Stromal cell of bone marrow (primary cell): ENCODE data around the gene TGFBR3.

Experiments used
- DNase-seq: peaks from one replicate; pipeline ENCODE4 v3.0.0-alpha.2; 2012; ENCODE audit warnings: low read depth

The TGFBR3 gene

DNA sequence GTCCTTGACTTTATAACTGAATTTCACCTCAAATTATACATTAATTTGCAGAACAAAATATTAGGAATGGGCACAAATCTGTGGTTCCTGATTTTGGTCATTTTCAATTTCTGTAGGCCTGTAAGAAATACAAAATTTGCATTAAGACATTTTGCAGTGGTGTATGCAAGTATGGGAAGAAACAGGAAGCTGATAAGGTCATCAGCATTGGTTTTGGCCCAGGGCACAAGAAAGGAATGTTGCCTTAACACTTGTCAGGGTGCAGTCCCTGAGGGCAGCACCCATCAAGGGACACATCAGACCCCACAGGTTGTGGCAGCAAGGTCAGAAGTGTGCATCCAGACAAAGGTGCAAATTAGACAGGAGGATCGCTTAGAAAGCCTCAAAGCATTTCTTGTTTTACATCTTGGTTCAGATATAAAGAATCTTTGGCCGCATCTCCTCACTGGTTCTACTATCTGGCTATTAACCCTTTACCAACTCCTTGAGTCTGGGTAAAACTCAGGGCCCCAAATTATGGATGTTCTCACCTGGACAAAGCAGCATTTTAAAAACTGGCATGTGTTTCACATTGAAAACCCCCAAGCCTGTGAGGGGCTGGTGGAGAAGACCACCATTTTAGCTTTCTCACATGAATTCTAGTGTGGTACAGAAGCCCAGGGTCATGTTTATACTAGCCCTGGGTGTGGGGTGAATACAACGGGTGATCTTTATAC lies 202.9 kb downstream of the TGFBR3 start:
- DNase-seq = no peak

DNA sequence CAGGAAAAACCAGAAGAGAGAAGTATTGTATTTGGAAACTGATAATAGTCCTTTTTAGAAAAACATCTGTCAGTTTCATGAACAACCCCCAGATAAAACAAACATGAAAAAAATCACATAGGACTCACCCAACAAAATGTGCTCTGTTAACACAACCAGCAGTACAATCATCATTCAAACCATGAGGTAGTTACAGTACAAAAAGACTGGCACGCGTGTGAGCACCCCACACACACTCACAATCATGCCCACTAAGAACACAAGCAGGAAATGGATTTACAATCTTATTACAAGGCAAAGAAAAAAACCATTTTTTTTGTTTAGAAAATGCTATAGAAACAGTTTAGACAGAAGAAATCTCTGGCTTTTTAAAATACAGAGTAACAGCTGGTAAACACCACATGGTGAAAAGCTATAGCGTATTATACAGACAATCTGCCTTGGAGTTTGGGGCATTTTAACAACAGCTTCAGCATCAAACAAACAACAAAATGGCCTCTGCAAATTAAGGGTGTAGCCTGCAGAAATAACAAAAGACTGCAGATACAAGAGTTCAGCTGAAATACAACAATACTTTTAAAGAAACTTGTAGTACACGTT lies 205.3 kb downstream of the TGFBR3 start:
- no peak for DNase-seq

DNA sequence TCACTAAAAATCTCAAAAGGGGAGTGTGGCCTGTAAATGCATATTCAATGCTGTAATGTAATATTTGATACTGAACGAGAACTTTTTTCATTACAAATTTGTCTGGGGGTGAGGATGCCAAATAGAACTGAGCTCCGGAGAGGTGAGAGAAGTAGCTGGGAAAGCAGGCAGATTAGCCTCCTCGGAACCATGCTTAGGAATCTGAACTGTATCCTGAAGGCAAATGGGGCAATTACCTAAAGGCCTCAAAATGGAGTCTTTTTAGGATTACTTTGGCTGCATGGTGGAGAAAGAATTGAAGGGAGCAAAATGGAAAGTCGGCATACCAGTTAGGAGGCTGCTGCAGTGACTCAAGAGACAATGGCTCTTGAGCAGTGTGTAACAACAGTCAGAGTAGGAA lies 206.5 kb downstream of the TGFBR3 start:
- DNase-seq = no peak

DNA sequence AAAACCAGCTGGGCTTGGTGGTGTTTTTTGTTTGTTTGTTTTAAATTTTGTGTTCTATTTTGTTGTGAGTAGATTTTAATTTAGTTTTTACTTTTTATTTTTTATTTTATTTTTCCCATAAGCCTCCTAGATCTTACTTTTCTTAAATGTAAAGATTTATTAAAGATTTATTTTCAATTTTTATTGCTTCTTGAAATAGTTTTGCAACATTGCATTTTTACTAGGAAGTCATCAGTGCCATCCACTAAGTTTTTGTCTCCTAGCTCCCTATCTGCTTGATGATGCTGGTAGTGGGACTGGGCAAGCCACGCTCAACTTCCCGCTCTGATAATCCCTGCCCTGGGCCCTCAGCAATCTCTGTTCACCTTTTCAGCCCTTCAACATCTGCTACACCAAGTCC lies 209.9 kb downstream of the TGFBR3 start:
- no peak for DNase-seq

DNA sequence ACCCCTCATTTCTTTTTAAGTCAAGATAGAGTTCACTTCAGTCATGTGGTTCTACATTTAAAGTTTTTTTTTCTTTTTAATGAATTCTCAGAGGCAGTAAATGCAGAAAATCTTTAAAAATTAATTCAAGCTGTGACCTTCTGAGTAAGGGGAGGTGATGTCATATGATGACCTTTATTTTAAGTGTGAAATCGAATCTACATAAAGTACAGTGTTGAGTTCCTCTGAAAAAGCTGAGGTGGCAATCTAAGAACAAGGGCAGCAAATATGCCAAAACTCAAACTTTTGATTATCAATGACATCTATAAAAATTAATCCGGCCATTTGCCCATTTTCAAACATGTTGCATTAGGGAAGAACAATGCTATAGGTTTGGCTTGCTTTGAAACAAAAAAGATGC lies 211.8 kb downstream of the TGFBR3 start:
- no peak for DNase-seq

DNA sequence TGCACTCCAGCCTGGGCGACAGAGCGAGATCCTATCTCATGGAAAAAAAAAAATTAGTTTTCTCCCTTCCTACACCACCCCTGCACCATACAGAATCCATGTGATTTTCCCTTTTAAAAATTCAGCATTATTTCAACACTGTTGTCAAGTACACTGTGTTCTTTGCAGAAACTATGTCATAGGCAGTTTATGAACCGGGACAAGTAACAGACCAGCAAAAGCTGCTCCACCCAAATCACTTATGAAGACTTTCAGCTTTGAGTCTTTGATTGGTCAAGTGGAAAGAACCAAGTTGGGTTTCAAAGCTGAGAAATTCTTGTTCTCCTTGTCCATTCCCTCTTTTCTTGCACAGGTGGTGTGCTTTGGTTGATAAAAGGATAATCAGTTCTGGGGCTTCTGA lies 212.3 kb downstream of the TGFBR3 start:
- no peak for DNase-seq

DNA sequence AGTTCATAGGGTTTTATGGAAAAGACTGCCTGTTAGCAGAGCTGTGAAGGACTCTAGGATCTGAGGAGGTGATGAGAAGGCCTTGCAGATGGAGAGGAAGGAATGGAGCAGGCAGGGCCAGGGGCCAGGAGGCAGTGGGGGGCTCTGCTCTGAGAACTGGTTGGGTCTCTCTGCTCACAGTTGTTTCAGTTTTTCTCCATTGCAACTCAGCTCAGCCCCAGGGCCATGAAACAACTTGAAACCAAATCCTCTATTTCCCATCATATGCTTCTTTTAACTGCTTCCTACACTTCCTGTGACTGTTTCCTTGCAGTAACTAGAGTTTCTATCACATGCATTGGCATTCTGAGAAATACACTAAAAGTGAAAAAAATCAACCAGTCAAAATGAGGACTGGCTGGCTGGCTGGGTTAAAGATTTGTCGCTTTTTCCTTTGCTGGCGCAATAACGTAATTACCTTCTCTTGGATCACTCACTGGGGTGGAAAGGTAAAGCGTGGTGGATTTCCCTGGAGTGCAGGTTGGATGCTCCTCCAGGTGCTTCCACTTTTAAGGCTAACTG lies 213.3 kb downstream of the TGFBR3 start:
- no peak for DNase-seq

DNA sequence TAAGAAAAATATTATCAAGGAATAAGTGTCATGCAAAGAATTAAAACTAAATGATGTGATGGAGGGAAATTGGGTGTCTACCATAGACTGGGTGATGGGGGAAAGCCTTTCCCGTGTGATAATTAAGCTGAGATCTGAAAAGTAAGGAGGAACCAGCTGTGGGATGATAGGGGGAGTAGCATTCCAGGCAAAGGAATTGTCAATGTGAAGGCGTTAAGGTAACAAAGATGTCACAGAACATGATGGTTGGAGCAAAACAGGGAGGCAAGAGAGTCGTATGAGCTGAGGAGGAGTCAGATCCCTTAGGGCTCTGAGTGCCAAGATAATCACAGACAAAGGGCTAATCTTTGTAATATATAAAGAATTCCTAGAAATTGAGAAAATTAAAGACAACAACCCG lies 215.2 kb downstream of the TGFBR3 start:
- no peak for DNase-seq

DNA sequence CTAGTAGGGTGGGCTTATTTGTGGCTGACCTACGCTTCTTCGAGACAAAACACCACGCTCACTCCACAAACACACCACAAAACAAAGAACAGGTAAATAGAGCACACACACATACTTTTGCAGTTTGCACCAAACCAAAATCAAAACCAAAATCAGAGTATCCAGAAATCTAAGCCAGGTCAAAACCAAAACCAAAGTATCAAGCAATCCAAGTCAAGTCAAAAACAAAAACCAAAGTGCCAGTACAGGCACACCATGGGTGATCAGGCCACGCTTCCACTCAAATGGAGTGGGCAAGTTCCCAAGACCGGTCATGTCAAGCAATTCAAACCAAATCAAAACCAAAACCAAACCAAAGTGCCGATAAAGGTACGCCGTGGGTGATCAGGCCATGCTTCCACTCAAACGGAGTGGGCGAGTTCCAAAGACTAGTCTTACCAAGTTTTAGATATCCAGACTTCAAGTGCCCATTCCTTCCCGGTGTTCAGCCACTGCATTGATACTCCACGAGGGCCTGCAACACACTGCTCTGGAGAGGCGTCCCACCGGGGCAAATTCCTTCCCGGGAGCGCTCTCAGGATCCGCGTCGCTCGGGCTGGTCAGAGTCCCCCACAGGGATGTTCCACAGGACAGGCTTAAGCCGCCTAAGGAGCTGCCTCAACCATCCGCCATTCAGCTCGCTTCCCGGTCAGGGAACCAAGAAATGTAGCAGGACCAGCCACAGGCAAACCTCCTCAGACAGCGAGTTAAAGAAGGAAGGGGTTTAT lies 216.2 kb downstream of the TGFBR3 start:
- DNase-seq = no peak

DNA sequence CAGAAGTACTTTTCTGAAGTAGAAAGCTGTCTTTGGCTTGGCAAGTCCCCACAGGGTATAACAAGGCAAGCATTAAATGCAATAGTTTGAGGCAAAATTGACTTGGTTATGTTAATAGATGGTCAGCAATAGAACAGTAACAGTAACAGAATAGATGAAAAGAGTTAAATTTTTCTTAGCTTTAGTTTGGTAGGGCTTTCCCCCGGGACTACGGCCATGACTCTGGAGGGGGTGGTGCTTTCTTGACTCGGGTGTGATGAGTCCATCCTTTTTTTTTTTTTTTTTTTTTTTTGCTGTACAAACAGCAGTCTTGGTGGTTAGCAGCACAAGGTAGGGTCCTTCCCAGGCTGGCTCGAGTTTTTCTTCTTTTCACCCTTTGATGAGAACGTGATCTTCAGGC lies 219.3 kb downstream of the TGFBR3 start:
- DNase-seq = peak; percentile 41

DNA sequence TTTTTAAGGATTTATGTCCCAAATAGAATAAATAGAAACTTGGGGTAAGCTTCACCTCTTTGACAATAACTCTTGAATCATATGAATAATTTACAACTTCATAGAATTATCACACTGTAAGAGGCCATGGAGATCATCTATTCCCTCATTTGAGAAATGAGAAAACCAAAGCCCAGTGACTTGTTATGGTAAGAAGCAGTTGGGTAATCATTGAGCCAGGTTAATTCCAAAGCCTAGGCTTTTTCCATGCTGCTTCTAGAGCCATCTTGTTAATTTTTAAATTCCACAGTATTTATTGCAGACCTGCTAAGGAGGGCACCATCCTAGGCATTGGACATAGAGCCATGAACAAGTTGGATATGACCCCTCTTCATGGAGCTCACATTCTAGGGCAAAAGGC lies 224.8 kb downstream of the TGFBR3 start:
- no peak for DNase-seq

DNA sequence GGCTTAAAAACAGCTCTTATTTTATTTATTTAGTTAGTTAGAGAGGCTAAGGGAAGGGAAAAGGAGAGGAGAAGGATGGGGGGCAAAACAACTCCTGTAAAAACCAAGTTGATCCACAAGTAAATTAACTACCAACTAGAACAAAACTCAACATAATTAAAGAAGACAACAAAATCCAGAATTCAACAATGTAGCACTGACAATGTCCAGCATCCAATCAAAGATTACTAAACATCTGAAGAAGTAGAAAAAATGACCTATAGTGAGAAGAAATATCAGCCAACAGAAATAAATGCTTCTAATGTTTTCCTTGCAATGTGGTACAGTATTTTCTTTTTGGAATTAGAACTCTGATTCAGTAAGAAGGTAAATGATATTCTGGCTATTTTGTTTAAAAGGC lies 225.2 kb downstream of the TGFBR3 start:
- no peak for DNase-seq

DNA sequence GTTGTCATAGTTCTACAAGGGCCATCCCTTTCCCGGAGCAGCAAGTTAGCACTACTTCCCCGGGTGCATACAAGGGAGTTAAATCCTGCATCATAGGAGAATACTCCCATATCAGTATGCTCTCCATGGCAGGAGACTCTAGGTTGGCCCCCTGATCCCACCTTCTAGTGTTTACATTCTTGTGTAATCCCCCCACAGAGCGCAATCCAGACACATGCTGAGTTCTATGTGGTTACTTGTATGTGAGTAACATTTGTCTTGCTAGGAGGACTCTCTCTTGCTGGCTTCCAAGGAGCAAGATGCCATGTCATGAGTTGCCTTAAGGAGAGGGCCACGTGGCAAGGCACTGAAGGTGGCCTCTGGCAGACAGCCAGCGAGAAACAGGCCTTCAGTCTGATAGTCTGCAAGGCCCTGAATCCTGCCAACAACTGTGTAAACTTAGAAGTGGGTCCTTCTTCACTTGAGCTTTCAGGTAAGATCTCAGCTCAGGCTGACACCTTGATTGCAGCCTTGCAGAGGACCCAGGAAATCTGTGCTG lies 230.0 kb downstream of the TGFBR3 start:
- DNase-seq = no peak

DNA sequence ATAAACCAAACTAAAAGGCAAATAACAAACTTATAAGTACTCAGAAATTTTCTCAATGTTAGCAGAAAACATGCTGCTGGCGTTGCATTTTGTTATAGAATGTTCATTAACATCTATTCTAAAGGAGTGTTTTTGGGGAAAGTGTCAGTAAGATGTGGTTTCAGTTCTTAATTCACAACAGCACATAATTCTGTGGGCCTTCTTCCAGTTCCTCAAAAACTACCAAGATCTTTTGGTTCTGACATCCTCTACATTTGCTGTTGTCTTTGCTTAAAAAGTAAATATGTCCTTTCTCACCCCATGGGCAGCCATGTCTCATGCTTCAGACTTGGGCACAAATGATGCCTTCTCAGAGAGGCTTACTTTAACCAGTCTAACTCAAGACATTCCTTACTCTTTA lies 232.8 kb downstream of the TGFBR3 start:
- DNase-seq = no peak

DNA sequence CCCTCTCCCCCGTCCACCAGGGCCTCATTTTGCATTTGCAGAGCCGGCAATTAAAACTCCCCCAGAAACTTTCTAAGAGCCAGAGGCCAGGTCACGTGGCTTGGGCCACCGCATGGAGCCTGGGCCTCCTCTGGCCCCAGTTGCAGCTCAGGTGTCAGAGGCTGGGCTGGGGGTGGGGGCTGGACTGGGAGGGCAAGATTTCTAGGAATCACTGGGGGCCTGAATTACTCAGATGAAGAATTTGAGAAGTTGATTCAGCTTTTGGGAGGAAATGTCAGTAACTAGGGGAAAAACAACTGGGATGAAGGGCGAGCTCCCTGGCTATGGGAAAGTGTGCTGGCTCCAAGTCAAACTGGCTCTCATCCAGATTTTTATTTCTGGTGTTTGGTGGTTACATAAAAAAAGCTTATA lies 234.3 kb downstream of the TGFBR3 start:
- peak; percentile 91 for DNase-seq

DNA sequence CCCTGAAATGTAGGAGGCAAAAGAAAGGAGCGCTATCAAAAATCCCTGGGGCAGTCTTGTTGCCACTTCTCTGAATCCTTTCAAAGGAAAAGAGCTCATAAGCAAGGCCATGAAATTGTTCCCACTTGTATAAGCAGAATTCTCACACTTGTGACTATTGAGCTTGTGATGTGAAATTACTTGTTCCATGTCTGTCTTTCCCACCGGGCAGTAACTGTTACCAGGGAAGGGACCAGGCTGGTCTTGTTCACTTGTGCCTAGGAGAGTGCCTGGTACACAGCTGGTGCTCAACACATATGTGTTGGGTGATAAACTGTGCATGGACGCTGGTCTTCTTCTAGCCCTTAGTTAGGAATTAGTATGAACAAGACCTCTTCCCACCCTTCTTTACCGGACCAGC lies 234.7 kb downstream of the TGFBR3 start:
- no peak for DNase-seq

DNA sequence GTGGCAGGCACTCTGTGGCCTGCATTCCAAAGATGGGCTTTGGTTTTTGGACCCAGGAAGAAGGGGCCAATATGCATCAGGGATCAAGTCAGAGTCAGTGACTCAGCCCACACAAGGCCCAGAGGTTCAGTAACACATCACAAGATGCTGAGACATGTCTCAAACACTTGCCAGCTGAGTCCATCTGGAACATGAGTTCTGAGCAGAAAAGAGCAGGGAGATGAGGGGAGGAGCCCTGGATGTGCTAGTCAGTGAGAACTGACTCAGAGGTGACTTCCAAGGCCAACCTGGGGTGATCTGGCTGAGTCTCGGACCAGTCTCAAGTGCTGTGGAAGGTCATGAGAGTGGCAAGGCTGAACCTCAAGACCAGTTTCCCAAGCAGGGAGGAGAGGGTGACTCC lies 235.2 kb downstream of the TGFBR3 start:
- peak; percentile 100 for DNase-seq

DNA sequence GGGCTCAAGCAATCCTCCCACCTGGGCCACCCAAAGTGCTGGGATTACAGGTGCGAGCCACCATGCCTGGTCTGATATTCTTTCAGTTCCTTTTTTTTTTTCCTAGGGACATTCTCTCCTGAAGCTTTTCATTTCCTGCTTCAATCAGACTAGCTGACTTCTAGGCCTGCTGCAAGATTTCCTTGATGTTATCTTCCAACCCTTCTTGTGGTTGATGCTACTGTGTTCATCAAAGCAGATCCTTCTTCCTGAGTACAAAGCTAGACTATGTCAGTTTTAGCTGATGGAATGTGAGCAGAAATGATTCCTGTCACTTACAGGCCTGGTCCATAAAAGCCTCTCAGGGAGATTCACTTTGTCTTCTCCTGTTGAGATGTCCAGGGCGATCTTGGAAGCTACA lies 238.9 kb downstream of the TGFBR3 start:
- DNase-seq = no peak

DNA sequence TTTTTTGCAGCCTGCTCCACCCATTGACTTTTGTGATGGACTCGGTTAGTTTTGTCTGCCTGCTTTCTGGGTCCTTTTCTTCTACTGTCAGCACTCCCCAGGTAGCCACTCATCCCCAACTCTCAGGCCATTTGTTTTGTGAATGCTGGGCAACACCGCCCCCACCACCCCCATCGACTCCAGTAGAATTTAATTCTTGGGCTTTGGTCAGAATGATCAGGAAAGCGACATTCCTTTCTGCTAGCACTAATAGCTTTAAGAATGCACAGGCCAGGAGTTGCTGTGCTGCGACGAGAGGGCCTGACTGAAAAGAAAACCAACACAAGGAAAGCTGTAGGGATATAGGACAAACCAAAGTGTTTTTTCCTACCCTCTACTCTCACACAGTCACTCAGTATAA lies 240.9 kb downstream of the TGFBR3 start:
- no peak for DNase-seq

DNA sequence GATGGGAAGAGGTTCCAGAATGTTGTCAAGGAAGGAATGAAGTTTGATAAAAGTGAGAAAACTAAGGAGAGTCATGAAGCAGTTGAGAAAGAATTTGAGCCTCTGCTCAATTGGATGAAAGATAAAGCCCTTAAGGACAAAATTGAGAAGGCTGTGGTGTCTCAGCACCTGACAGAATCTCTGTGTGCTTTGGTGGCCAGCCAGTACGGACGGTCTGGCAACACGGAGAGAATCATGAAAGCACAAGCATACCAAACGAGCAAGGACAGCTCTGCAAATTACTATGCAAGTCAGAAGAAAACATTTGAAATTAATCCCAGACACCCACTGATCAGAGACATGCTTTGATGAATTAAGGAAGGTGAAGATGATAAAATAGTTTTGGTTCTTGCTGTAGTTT lies 242.5 kb downstream of the TGFBR3 start:
- DNase-seq = no peak

DNA sequence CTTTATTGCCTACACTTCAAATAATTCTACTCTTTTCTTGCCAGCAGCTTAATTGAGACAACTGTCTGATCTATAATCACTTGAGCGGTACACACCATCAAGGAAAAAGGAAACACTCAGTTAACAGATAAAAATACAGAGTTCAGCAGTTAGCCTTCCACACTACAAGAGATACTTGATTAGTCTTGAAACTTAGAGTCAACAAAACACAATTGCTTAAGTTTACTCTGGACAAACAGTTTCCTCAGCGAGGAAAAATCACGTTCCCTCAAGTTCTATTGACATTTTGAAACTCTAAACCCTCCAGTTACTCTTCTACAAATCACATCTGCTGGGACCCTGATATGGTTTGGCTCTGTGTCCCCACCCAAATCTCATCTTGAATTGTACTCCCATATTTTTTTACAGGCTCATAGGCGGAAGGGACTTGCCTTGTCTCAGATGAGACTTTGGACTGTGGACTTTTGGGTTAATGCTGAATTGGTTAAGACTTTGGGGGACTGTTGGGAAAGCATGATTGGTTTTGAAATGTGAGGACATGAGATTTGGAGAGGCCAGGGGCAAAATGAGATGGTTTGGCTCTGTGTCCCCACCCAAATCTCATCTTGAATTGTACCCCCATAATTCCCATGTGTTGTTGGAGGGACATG lies 244.9 kb downstream of the TGFBR3 start:
- no peak for DNase-seq

DNA sequence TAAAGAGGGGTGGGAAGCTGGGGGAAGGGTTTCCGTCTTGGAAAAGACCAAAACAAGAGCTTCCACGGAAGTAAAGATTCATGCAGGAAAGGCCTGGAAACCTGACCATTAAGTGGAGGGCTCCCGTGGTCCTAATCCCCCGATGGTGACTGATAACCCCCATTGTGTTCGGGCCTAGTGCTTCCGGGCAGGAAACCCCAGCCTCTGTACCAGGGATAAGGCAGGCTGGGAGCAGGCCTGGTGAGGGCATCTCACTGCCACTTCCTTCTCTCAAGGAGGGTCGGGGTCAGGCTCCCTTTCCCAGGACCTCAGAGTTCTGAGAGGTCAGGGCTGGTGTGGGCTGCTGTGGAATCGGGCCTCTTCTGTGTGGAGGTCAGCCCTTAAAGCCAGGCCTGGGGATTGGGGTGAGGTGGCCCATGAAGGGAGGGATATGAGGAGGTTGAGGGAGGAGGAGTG lies 248.4 kb downstream of the TGFBR3 start:
- no peak for DNase-seq
